ENCODE results near the gene CLEC11A.

GRCh38 chr19:50703915-50704796, 19.0 kb upstream of the CLEC11A start:
- TF ChIP-seq CTCF (IDR thresholded peaks at IDR 0.05; ENCODE audit: low read length) (no peak), EZH2 (optimal IDR thresholded peaks at IDR 0.05; ENCODE audit: low read depth, low read length) (no peak)
